GM20000 (cell line): ENCODE results near the gene NDUFA12.
A peak's percentile ranks its signal among the peaks of the same experiment; 100 is the strongest.

Experiments
- DNase-seq: peaks from one replicate; pipeline ENCODE4 v3.0.0; 2012; ENCODE audit warnings: low spot score
- CTCF ChIP-seq: IDR thresholded peaks from 2 replicates; pipeline ENCODE4 v1.5.1; 2012; ENCODE audit warnings: mild to moderate bottlenecking, control low read depth; ENCODE audit errors: extremely low read depth, missing control alignments

Gene NDUFA12

DNA sequence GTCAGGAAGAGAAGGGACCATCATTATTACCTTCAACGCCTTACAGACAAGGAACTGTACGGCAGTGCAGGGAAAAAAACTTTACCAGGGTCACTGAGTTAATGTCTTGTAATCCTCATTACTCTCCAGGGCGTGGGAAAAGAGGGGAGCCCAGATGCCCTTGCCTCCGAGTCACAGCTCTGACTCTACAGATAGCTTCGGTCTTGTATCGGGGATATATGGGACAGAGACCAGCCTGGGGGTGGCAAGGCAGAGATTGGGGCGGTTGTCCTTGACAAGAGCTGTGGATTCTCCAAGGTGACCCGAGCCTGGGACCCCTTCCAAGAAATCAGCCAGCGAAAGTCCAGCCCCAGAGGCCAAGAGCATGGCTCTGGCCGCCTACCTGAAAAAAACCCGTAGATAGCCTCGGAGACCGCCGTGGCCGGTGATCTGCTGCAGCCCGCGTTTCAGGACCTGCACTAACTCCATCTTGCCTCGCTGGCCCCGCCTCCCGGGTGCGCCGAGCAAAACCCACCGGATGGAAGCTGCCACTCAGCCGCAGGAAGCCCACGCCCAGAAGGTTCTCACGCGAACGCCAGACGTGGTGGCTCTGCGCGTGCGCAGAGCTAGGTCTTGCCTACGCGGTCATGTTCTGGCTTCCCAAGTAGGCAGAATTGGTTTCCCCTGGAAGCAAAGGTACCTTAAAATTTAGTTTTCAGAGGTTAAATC is at the start of gene NDUFA12:
Gene NDUFA12, minus strand, starts transcription at position 485 of the 708 bp plus-strand sequence. Its CDS starts 17 bp downstream, at position 468.
- peak; percentile 88 for DNase-seq
- TF ChIP-seq CTCF = no peak

DNA sequence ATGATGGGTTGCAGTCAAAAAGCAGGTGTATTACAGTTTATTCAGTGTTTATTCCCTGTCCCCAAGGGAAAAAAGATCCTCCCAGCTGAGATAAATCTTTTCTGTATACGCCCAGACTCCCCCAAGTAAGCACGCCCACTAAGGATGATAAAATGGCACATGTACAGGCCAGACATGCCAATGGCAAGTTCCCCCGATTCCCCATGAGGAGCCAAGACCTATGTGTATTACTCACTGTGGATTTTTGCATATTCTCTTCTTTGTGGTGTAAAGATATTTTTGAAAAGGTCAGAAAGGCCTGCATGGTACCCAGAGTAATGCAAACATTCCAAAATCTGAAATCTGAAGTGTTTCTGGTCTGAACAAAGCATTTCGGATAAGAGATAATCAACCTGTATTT is 47.7 kb upstream of the NDUFA12 start:
- no peak for TF ChIP-seq CTCF
- DNase-seq = no peak

DNA sequence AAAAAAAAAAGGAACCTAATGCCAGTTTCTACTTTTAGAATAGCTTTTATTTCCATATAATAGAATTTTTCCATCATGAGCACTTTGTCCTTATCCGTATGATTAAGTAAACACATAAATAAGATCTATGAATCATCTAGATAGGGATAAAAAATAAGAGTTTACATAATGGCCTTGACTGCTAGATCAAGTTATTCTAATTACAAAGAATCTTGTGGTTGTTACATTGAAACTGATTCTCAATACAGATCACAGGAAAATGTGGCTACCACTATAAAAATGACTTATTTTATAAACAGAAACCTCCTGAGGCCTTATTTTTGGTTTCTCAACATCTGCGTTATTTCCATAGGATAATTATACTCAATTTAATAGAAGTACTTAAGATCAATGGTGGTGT is 34.4 kb upstream of the NDUFA12 start:
- no peak for DNase-seq
- TF ChIP-seq CTCF = no peak

GRCh38 chr12:95034750-95035149 is 31.3 kb upstream of the NDUFA12 start:
- no peak for DNase-seq
- TF ChIP-seq CTCF = no peak

DNA sequence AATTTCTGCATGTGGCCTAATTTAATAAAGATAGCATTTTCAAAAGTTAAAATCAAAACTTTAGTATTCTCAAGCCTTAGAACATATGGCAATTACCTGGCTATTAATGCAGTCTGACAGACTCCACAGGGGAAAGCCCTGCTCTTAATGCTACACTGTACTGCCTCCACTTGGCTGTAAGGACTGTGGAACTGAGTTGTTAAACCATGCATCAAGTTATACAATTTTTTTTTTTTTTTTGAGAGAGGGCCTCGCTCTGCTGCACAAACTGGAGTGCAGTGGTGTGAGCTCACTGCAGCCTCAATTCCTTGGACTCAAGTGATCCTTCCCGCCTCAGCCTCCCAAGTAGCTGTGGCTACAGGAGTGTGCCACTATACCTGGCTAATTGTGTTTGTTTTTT is 19.0 kb upstream of the NDUFA12 start:
- no peak for DNase-seq
- TF ChIP-seq CTCF = no peak

DNA sequence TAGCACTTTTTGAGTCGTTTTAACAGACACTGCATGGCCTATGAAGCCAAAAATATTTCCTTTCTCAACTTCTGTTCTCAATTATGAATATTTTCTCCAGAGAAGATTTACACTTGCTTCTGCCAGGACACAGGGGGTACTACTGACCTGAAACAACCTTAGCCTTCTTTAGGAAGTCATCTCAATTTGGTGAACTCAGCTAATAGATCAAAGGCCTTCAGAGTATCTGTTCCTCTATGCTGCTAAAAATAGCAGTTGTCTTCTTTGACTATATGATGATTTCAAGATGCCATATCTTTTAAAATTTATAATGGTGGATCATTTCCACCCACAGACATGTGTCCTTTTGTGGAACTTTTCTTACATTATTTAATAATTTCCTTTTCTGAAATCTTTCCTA is 14.0 kb upstream of the NDUFA12 start:
- no peak for DNase-seq
- TF ChIP-seq CTCF = no peak

DNA sequence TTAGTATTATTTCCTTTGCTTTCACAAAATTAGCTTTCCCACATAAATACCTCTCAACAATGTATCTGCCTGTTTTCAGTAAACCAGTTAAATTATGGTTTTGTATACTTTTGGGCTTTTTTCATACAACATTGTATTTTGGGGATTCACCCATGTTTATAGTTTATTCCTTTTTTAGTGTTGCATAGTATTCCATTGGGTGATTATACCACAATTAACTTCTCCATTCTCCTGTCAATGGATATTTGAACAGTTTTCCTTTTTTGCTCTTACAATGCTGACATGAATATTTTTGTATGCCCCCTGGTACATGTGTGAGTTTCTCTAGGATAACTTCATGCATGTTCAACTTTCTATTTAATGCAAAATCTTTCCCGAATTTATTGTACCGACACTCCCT is 12.6 kb upstream of the NDUFA12 start:
- no peak for TF ChIP-seq CTCF
- DNase-seq = no peak
